ENCODE data around the gene MRRF. TPM values are rescaled to one million over a fixed set of nuclear protein-coding genes. Genes with fewer than 3 reads are reported as not detected.

Gene MRRF
- polyA plus RNA-seq, 6 donors from 2014 or later: 11.8 to 25.4 (median 19.9) TPM

DNA sequence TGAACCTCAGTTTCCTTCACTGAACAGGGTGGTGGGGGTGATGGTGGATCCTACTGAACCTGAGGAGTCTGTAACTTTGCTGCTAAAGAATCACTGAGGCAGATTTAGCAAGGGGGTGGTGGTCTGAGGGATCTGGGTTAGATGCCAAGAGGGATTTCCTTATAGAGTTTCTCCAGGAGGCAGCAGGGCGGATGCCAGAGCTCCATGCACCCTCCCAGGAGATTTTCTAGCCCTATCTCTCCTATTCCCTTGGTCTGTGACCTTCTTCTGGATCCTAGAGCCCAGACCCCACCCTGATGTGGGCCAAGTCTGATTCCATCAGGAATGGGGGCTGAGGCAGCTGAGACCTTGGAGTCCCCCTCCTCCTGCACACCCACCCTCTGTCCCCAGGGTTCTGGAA is 112.1 kb downstream of the MRRF start:
- Mint-ChIP-seq H3K27me3 (no peaks in the 10 kb centered on the region), H3K9me3 (peaks cover 0 to 2% (median 0%) of the 10 kb centered on the region in 7 donors), H3K36me3 (peaks cover 8% of the 10 kb centered on the region in 2 donors), H3K4me1 (peaks cover 38 to 55% (median 55%) of the 10 kb centered on the region in 3 donors), H3K4me3 (peak overlapping the region in 3 of 8 donors; percentile 43 to 60 (median 57)), H3K27ac (no peak overlapping the region)
- no peak for DNase-seq
- no peak for ATAC-seq (ENCODE audit: low read depth in 2 of 2)

GRCh38 chr9:122377241-122378164 is 112.8 kb downstream of the MRRF start:
- Mint-ChIP-seq H3K4me1 (peaks cover 34 to 48% (median 47%) of the 10 kb centered on the region in 3 donors), H3K4me3 (peak overlapping the region in 6 of 8 donors; percentile 8 to 68 (median 58)), H3K27me3 (no peaks in the 10 kb centered on the region), H3K27ac (peak overlapping the region in 4 of 6 donors; percentile 1 to 97 (median 84)), H3K9me3 (peaks cover 0 to 2% (median 0%) of the 10 kb centered on the region in 7 donors), H3K36me3 (peaks cover 9 to 10% of the 10 kb centered on the region in 2 donors)
- ATAC-seq (ENCODE audit: low read depth in 2 of 2) (peak; percentile 62), DNase-seq (no peak)

DNA sequence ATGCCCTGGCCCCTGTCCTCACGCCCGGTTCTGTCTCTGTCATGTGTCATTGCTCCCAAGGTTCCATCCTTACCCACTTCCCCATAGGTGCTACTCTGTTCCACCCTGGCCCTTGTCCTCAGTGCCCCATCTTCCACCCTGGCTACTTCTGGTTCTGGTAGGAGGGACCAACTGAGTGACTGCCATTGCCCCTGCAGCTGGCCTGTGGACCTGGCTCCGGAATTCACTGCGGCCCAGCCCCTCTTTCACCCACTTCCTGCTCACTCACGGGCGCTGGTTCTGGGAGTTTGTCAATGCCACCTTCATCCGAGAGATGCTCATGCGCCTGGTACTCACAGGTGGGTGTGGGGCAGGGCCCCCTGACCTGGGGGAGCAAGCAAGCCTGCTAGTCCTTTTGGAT is 113.6 kb downstream of the MRRF start:
- Mint-ChIP-seq H3K4me3 (peak overlapping the region in 4 of 8 donors; percentile 16 to 60 (median 57)), H3K36me3 (peaks cover 15 to 17% of the 10 kb centered on the region in 2 donors), H3K4me1 (peaks cover 32 to 41% (median 40%) of the 10 kb centered on the region in 3 donors), H3K9me3 (peaks cover 0 to 2% (median 0%) of the 10 kb centered on the region in 7 donors), H3K27ac (peak overlapping the region in 4 of 6 donors; percentile 12 to 97 (median 84)), H3K27me3 (no peaks in the 10 kb centered on the region)
- DNase-seq (no peak), ATAC-seq (ENCODE audit: low read depth in 2 of 2) (no peak)

DNA sequence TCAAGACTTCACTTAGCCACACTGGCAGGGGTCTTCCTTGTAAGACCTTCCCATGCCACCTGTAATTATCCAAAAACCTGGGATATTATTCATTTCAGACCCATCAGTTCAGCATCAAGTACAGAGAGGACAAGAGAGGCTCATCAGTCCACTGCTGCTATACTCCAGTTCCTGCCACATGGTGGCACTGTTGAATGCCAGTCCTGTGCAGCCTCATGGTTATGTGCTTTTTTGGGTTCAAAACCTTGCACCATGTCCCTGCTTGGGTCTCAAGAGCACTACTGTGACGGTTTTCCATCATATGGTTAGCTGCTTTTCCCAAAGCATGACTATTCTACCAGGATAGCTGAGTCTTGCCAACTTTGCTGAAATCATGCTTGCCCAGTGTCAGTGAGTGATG is 114.7 kb downstream of the MRRF start:
- ATAC-seq (ENCODE audit: low read depth in 2 of 2) (no peak), DNase-seq (no peak)
- Mint-ChIP-seq H3K9me3 (peaks cover 0 to 2% (median 0%) of the 10 kb centered on the region in 7 donors), H3K27me3 (no peaks in the 10 kb centered on the region), H3K27ac (no peak overlapping the region), H3K4me1 (peaks cover 32 to 40% (median 36%) of the 10 kb centered on the region in 3 donors), H3K4me3 (no peak overlapping the region), H3K36me3 (peaks cover 15 to 20% of the 10 kb centered on the region in 2 donors)

GRCh38 chr9:122380293-122380692 is 115.6 kb downstream of the MRRF start:
- ATAC-seq (ENCODE audit: low read depth in 2 of 2): no peak

More at GRCh38 chr9:122380293-122380692, 115.6 kb downstream of the MRRF start:
- H3K4me1 Mint-ChIP-seq: peaks cover 32 to 38% (median 33%) of the 10 kb centered on the region in 3 donors
- peaks cover 0 to 2% (median 0%) of the 10 kb centered on the region in 7 donors for H3K9me3 Mint-ChIP-seq
- H3K27me3 Mint-ChIP-seq: no peaks in the 10 kb centered on the region
- no peak for DNase-seq
- H3K27ac Mint-ChIP-seq: no peak overlapping the region
- no peak overlapping the region for H3K4me3 Mint-ChIP-seq
- peaks cover 20% of the 10 kb centered on the region in 2 donors for H3K36me3 Mint-ChIP-seq

Other genes with a start within 250 kb of the MRRF start
- gene TTLL11, start 171.6 kb upstream of the MRRF start, polyA plus RNA-seq (ENCODE audit: low read depth in 6 of 6): 10 to 100 TPM in 1 of 6 donors, 1 to 10 TPM in 5; 3.3 to 10.9 (median 5.1) TPM
- gene NDUFA8, start 105.1 kb upstream of the MRRF start, polyA plus RNA-seq (ENCODE audit: low read depth in 6 of 6): 10 to 100 TPM; 40.4 to 80.5 (median 68.1) TPM
- gene MORN5, start 105.0 kb upstream of the MRRF start, polyA plus RNA-seq (ENCODE audit: low read depth in 6 of 6): not detected
- gene LHX6, start 35.9 kb upstream of the MRRF start, polyA plus RNA-seq (ENCODE audit: low read depth in 6 of 6): not detected
- gene RBM18, start within 50 bp of the MRRF start, polyA plus RNA-seq (ENCODE audit: low read depth in 6 of 6): 10 to 100 TPM; 16.4 to 30.3 (median 21.6) TPM
- 10 to 100 TPM; 18.2 to 37.6 (median 24.7) TPM for gene PTGS1, start 106.1 kb downstream of the MRRF start, polyA plus RNA-seq (ENCODE audit: low read depth in 6 of 6)
- gene OR1J1, start 213.0 kb downstream of the MRRF start, polyA plus RNA-seq (ENCODE audit: low read depth in 6 of 6): not detected
- gene OR1J2, start 245.9 kb downstream of the MRRF start, polyA plus RNA-seq (ENCODE audit: low read depth in 6 of 6): not detected

All from naive B cell (primary cell).